Measurements from ENCODE around the gene SVOPL.
"Not testable (repeated sequence)": the region's sequence is repeated elsewhere in the genome, so short reads cannot be mapped to it uniquely, and the experiment has no call there.

SVOPL gene

GRCh38 chr7:138700857-138701536, at the start of gene SVOPL:
Gene SVOPL (minus strand): TSS chr7:138701362. CDS start chr7:138679045, 22,317 bp downstream.
- DNase-seq: no peak

GRCh38 chr7:138750473-138750872, 49.3 kb upstream of the SVOPL start:
- no peak for DNase-seq

GRCh38 chr7:138749960-138750359, 48.8 kb upstream of the SVOPL start:
- DNase-seq: no peak

GRCh38 chr7:138748666-138749065, 47.5 kb upstream of the SVOPL start:
- DNase-seq: no peak

GRCh38 chr7:138746073-138746472, 44.9 kb upstream of the SVOPL start:
- no peak for DNase-seq

GRCh38 chr7:138745189-138745588, 44.0 kb upstream of the SVOPL start:
- DNase-seq: no peak

GRCh38 chr7:138741453-138741735, 40.2 kb upstream of the SVOPL start:
- no peak for DNase-seq

- DNase-seq: no peak
These were observed 38.7 kb upstream of the SVOPL start for GRCh38 chr7:138739859-138740258.

- DNase-seq: peak; percentile 35
These were observed 37.6 kb upstream of the SVOPL start for GRCh38 chr7:138738551-138739335.

GRCh38 chr7:138738114-138738513, 37.0 kb upstream of the SVOPL start:
- no peak for DNase-seq

- DNase-seq: no peak
These were observed 34.2 kb upstream of the SVOPL start for GRCh38 chr7:138735399-138735798.

- DNase-seq: not testable (repeated sequence)
These were observed 30.6 kb upstream of the SVOPL start for GRCh38 chr7:138731733-138732132.

GRCh38 chr7:138729444-138729843, 28.3 kb upstream of the SVOPL start:
- DNase-seq: no peak

GRCh38 chr7:138727336-138728099, 26.4 kb upstream of the SVOPL start:
- DNase-seq: no peak

GRCh38 chr7:138726288-138726687, 25.1 kb upstream of the SVOPL start:
- DNase-seq: no peak

GRCh38 chr7:138720286-138720685, 19.1 kb upstream of the SVOPL start:
- DNase-seq: no peak

GRCh38 chr7:138716889-138717288, 15.7 kb upstream of the SVOPL start:
- DNase-seq: no peak

- DNase-seq: no peak
These were observed 12.0 kb upstream of the SVOPL start for GRCh38 chr7:138713191-138713590.

GRCh38 chr7:138712652-138713051, 11.5 kb upstream of the SVOPL start:
- no peak for DNase-seq

- DNase-seq: no peak
These were observed 9.6 kb upstream of the SVOPL start for GRCh38 chr7:138710536-138711385.

- DNase-seq: no peak
These were observed 4.0 kb upstream of the SVOPL start for GRCh38 chr7:138705167-138705566.

GRCh38 chr7:138701537-138701923, 368 bp upstream of the SVOPL start:
- no peak for DNase-seq

- DNase-seq: no peak
These were observed 1.5 kb downstream of the SVOPL start for GRCh38 chr7:138699661-138700060.

All from DMS79 (cell line).